Fibroblast of skin of right biceps (primary cell): ENCODE data around the gene ADAM20.
"Not testable (repeated sequence)": the region's sequence is repeated elsewhere in the genome, so short reads cannot be mapped to it uniquely, and the experiment has no call there.

ENCODE experiments used
- DNase-seq: peaks from one replicate; pipeline ENCODE4 v3.0.0-alpha.2; 2013

ADAM20 gene

GRCh38 chr14:70534904-70535303, at the start of gene ADAM20:
TSS of gene ADAM20 (minus strand) at chr14:70535004. CDS start at chr14:70524757, 10,247 bp downstream.
- DNase-seq, result no peak

GRCh38 chr14:70576891-70577290, 42.1 kb upstream of the ADAM20 start:
- no peak for DNase-seq

DNA sequence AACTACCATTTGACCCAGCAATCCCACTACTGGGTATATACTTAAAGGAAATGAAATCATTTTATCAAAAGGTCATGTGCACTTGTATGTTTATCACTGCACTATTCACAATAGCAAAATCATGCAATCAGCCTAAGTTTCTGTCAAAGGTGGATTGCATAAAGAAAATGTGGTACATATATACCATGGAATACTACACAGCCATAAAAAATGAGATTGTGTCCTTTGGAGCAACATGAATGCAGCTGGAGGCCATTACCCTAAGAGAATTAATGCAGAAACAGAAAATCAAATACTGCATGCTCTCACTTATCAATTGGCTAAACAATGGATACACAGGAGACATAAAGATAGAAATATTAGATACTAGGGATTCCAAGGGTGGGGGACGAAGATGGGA, 38.2 kb upstream of the ADAM20 start:
- no peak for DNase-seq

DNA sequence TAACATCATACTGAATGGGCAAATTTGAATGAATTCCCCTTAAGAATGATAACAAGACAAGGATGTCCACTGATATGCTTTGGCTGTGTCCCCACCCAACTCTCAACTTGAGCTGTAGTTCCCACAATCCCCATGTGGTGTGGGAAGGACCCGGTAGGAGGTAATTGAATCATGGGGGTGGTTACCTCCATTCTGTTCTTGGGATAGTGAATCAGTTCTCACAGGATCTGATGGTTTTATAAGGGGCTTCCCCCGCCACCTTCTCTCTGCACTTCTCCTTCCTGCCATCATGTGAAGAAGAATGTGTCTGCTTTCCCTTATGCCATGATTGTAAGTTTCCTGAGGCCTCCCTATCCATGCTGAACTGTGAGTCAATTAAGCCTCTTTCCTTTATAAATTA, 36.3 kb upstream of the ADAM20 start:
- no peak for DNase-seq

DNA sequence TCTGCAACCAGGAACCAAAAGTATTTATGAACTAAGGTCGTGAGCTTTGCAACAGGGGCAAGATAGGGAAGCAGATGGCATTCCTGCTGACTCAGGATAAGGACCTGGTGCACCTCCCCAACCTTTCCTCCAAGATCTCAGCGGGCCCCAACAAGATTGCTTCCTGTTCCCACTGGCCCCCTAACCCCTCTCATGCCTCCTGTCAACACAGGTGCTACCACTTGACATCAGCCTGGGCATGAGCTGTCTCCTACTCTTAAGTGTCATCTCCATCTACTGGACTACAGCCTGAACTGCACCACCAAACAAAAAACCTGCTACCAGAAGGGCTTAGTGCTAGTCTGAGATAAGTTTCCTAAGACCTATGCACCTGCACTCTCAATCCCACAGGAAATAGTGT, 33.0 kb upstream of the ADAM20 start:
- peak; percentile 5 for DNase-seq

DNA sequence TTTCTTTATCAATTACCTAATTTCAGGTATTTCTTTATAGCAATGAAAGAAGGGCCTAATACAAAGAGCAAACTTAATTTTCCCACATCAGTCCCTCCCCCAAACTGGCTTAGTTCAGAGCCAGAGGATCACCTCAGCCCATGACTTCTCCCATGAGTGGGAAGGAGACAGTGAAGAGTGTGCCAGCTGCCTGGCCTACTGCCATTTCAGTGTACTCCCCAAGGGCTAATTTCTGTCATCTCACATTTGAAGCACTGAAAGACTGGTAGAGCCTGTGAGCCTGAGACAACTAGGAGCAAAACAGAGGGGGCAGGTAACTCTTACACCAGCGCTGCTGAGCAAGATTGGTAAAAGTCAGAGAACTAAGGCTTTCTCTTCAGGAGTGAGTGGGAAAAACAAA, 29.1 kb upstream of the ADAM20 start:
- DNase-seq, result no peak

- no peak for DNase-seq
Measured at GRCh38 chr14:70563417-70563816, 28.6 kb upstream of the ADAM20 start.

DNA sequence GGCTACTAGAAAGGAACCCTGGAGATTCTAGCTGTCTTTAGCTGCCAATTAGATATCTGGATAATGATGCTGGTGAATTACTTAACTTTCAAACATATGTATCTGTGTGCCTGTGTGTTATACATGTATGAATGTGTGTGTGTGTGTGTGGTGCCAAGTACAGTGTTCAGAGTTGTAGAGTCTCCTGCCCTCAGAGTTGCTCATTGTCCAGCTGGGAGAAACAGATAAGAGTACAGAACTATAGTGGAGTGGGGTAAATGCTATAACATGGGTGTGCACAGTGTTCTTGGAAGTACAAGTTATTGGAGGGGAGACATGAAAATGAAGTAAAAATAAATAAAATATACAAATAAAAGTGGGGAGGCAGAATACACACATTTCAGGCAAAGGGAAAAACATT, 23.6 kb upstream of the ADAM20 start:
- no peak for DNase-seq

- DNase-seq, result peak; percentile 3
Measured at GRCh38 chr14:70555890-70556289, 21.1 kb upstream of the ADAM20 start.

DNA sequence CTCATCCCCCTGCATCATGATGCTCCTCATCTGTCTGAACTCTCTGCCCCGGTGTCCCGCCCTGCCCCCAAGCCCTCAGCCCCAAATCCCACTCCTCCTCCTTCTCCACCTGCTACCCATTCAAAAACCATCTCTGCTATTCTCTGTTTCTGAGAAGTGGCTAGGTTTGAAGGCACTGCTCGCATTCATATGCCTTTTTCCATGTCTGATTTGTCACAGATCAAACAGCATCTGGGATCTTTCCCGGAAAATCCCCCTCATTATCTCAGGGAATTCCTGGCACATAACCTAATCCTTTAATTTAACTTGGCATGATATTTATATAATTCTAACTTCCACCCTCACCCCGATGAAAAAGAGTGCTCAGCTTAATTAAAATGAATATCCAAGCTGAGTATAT, 3.3 kb upstream of the ADAM20 start:
- no peak for DNase-seq

GRCh38 chr14:70536830-70537229, 2.0 kb upstream of the ADAM20 start:
- DNase-seq, result no peak

GRCh38 chr14:70530417-70530816, 4.4 kb downstream of the ADAM20 start:
- no peak for DNase-seq

DNA sequence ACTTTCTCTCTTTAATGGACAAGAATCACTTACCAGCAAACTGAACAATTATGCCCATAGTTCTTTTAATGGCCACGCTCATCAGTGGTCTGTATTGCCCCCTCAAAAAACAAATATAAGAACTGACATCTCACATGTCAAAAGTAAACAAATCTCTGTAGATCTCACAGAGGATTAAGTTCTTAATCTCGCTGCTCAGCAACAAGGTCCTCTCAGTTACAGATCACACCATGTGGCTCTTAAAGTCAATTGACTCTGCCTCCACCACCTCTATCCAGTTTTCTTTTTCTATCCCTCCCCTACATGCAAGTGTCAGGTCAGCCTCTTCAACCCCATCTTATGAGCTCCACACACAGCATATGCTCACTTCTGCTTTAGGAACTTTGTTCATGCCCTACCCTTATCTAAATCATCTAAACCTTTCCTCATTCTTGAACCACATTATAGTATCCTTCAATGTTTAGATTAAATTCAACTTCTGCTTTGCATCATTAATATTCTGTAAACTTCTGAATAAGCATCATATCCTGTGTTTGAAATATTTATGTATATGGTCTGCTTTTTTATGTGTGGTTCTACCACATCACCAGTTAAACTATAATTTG, 7.2 kb downstream of the ADAM20 start:
- DNase-seq, result no peak

GRCh38 chr14:70525691-70526090, 9.1 kb downstream of the ADAM20 start:
- no peak for DNase-seq

DNA sequence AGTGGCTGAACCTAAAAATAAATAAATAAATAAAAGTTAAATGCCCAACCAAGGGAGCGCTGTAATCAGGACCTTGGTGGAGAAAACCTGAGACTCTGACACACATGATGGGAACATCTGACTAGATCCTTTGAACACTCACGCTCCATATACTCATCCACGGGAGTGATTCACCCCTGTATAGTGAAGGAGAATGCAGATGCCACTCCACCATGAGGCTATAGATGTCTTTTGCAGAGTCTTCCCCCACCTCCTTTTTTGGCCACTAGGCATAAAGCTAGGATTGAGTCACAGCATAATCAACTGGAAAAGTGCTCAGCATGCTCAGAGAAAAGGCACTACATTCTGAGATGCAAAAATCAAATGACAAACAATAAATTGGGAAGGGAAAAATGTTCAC, 19.0 kb downstream of the ADAM20 start:
- peak; percentile 15 for DNase-seq

- no peak for DNase-seq
Measured at GRCh38 chr14:70514168-70515069, 20.4 kb downstream of the ADAM20 start.

DNA sequence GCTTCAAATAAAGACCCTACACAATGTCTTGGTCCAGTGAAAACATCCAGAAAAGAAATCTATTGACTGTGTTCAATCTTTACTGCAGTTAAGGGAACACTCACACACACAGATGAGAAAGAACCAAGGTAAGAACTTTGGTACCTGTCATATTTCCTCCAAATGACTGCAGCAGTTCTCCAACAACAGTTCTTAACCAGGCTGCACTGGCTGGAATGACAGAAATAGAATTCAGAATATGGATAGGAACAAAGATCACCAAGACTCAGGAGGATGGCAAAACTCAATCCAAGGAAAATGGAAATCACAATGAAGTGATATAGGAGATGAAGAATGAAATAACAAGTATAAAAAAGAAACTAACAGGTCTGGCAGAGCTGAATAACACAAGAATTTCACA, 36.6 kb downstream of the ADAM20 start:
- DNase-seq, result no peak

DNA sequence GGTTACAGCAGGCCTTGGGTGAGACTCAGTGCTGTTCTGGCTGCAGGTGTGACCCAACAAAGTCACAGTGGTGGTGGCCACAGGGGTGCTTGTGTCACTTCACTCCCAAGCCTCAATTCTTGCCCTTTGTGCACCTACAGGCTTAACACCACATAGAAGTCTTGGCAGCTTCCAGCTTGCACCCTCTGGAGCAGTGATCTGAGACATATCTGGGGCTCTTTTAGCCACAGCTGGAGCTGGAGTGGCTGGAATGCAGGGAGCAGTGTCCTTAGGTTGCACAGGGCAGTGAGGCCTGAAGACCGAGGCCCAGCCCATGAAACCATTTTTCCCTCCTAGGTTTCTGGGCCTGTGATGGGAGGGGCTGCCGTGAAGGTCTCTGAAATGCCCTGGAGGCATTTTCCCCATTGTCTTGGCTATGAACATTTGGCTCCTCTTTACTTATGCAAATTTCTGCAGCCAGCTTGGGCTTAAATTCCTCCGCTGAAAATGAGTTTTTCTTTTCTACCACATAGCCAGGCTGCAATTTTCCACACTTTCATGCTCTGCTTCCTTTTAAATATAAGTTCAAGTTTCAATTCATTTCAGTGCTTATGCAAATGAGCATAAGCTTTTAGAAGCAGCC, 45.1 kb downstream of the ADAM20 start:
- DNase-seq, result no peak

DNA sequence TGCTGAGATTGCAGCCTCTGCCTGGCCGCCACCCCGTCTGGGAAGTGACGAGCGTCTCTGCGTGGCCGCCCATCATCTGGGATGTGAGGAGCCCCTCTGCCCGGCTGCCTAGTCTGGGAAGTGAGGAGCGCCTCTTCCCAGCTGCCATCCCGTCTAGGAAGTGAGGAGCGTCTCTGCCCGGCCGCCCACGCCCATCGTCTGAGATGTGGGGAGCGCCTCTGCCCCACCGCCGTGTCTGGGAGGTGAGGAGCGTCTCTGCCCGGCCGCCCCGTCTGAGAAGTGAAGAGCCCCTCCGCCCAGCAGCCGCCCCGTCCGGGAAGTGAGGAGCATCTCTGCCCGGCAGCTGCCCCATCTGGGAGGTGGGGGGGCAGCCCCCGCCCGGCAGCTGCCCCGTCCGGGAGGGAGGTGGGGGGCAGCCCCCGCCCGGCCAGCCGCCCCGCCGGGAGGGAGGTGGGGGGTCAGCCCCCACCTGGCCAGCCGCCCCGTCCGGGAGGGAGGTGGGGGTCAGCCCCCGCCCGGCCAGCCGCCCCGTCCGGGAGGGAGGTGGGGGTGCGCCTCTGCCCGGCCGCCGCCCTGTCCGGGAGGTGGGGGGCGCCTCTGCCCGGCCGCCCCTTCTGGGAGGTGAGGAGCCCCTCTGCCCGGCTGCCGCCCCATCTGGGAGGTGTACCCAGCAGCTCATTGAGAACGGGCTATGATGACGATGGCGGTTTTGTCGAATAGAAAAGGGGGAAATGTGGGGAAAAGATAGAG, 57.3 kb downstream of the ADAM20 start:
- DNase-seq, result not testable (repeated sequence)

DNA sequence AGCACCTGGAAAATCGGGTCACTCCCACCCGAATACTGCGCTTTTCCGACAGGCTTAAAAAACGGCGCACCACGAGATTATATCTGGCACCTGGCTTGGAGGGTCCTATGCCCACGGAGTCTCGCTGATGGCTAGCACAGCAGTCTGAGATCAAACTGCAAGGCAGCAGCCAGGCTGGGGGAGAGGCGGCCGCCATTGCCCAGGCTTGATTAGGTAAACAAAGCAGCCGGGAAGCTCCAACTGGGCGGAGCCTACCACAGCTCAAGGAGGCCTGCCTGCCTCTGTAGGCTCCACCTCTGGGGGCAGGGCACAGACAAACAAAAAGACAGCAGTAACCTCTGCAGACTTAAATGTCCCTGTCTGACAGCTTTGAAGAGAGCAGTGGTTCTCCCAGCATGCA, 59.3 kb downstream of the ADAM20 start:
- not testable (repeated sequence) for DNase-seq

GRCh38 chr14:70473825-70474224, 61.0 kb downstream of the ADAM20 start:
- DNase-seq, result no peak
